ENCODE measurements around the gene MOB3B. TPM values are rescaled to one million over a fixed set of nuclear protein-coding genes. Genes with fewer than 3 reads are reported as not detected.

The MOB3B gene
- total and polyA plus RNA-seq, 10 of the 15 experiments (the other 5 are each of a cell fraction or from before 2014, with no cell fraction given) = 0.44 to 2.7 (median 0.91) TPM

- intact Hi-C loops (cut with micrococcal nuclease; ENCODE audit: unreplicated experiment) (no loop called here), in situ Hi-C loops (cut with MboI) (no loop called here)
- TF ChIP-seq HDAC2 (IDR thresholded peaks at IDR 0.05) (no peak), TARDBP (IDR thresholded peaks at IDR 0.05; ENCODE audit: borderline replicate concordance) (no peak), ATF2 (IDR thresholded peaks at IDR 0.05; ENCODE audit: low read length) (0 out of 2 replicates have a peak, but pooled peaks have one; percentile 20), ETV6 (conservative IDR thresholded peaks at IDR 0.05 in 1 of 2, IDR thresholded peaks at IDR 0.05 in 1 of 2; ENCODE audit: borderline replicate concordance in 1 of 2, low read depth in 1 of 2) (peak in 1 of 2 experiments; percentile 97; a peak in 2 of 4 replicates), SPI1 (IDR thresholded peaks at IDR 0.05; ENCODE audit: borderline replicate concordance, insufficient read depth, low read depth, low read length) (peak; percentile 56), RUNX3 (IDR thresholded peaks at IDR 0.05; ENCODE audit: low read length) (peak; percentile 74), IKZF1 (conservative IDR thresholded peaks at IDR 0.05) (0 out of 2 replicates have a peak, but pooled peaks have one; percentile 13)
- Histone ChIP-seq H3K9me3 (replicated peaks; ENCODE audit: control insufficient read depth, insufficient read depth, low read length) (no peaks in the 10 kb centered on the region), H3K4me1 (ENCODE audit: control insufficient read depth, insufficient read depth, low read length) (peaks cover 36% of the 10 kb centered on the region), H3K27me3 (replicated peaks in 1 of 2; ENCODE audit: control insufficient read depth in 2 of 2, insufficient read depth in 2 of 2, low read length in 1 of 2) (no peaks in the 10 kb centered on the region), H3K36me3 (ENCODE audit: control insufficient read depth in 2 of 2, insufficient read depth in 2 of 2, low read length in 1 of 2) (no peaks in the 10 kb centered on the region), H3K79me2 (ENCODE audit: control insufficient read depth, insufficient read depth, low read length) (no peaks in the 10 kb centered on the region), H3K27ac (ENCODE audit: control insufficient read depth, insufficient read depth) (peak overlapping the region; percentile 4; the same call in 1 of the 2 replicates), H3K4me2 (ENCODE audit: control insufficient read depth, insufficient read depth) (peak overlapping the region; percentile 45), H3K9ac (ENCODE audit: control insufficient read depth, insufficient read depth, low read length) (no peak overlapping the region), H4K20me1 (ENCODE audit: control insufficient read depth, insufficient read depth) (no peaks in the 10 kb centered on the region), H2AFZ (ENCODE audit: control insufficient read depth, low read depth, low read length) (no peak overlapping the region), H3K4me3 (no peak overlapping the region; the same call in 1 of the 2 replicates)
- BruUV-seq (replicated peaks) = no TSS peak
- ChIA-PET RAD21 (ENCODE audit: unreplicated experiment) (interaction anchor here (1.4 to 1.7 kb wide), 2 partner anchors 24 to 45 kb away, joined by 5 to 9 read pairs; partner anchors contain the start of gene MOB3B), SMC1A (ENCODE audit: uncharacterized antibody, unreplicated experiment) (interaction anchor here (0.7 to 1.6 kb wide), 12 partner anchors 10 to 119 kb away, joined by 3 to 6 read pairs (median 4); no protein-coding TSS in a partner anchor), POLR2A (interaction anchor here (0.8 to 1.4 kb wide), 2 partner anchors 11 to 12 kb away, joined by 3 to 4 read pairs; no protein-coding TSS in a partner anchor), CTCF (interaction anchor here (0.6 to 1.9 kb wide), 5 partner anchors 10 to 132 kb away, joined by 3 to 5 read pairs (median 3); no protein-coding TSS in a partner anchor)
- WGBS (ENCODE audit: insufficient coverage, insufficient replicate concordance, low lambda C conversion rate, missing lambda C conversion rate) = 0% methylated on average over 1 of the region's 1 CpG
- DNase-seq (ENCODE audit: low read depth, low spot score) (peak; percentile 56), ATAC-seq (peak; percentile 77), FAIRE-seq (peak; percentile 75)
Measured at GRCh38 chr9:27485158-27485557, 44.5 kb downstream of the MOB3B start.

Data from GM12878 (cell line).